Fibroblast of mammary gland (primary cell): ENCODE results near the gene MORF4L1.

ENCODE experiments used
- DNase-seq: peaks from one replicate; pipeline ENCODE4 v3.0.0-alpha.2; 2010; ENCODE audit warnings: low read depth
- H3K4me3 ChIP-seq: 2 replicates; pipeline ENCODE4 v1.5.1; 2011; ENCODE audit warnings: low read depth, mild to moderate bottlenecking, low read length, moderate library complexity; ENCODE audit not compliant: control insufficient read depth
- TF ChIP-seq, protein P1 (sequence below): conservative IDR thresholded peaks from 2 replicates; pipeline ENCODE4 v1.5.1; 2011; ENCODE audit warnings: low read depth, low read length, inconsistent platforms; ENCODE audit not compliant: control insufficient read depth, insufficient read depth

MORF4L1 gene

DNA sequence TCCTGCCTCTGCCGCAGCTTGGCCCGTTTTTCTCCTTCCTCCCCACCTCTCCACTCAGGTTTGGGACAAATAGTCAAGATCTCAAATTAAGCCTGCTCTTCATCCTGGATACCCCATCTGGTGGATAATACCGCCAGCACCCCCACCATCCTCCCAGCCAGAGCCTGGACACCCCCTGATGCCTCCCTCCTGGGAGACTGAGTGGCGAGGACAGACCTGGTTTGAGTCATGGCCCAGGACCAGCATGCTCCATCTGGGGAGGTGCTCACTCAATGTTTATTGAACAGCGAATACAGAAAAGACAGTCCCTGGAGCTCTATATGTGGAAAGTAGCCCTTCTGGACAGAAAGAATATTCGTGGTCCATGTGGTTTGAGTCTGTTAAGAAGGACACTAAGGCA, 48.8 kb downstream of the MORF4L1 start:
- TF ChIP-seq, protein P1, sequence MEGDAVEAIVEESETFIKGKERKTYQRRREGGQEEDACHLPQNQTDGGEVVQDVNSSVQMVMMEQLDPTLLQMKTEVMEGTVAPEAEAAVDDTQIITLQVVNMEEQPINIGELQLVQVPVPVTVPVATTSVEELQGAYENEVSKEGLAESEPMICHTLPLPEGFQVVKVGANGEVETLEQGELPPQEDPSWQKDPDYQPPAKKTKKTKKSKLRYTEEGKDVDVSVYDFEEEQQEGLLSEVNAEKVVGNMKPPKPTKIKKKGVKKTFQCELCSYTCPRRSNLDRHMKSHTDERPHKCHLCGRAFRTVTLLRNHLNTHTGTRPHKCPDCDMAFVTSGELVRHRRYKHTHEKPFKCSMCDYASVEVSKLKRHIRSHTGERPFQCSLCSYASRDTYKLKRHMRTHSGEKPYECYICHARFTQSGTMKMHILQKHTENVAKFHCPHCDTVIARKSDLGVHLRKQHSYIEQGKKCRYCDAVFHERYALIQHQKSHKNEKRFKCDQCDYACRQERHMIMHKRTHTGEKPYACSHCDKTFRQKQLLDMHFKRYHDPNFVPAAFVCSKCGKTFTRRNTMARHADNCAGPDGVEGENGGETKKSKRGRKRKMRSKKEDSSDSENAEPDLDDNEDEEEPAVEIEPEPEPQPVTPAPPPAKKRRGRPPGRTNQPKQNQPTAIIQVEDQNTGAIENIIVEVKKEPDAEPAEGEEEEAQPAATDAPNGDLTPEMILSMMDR: no peak
- no peak overlapping the region for H3K4me3 ChIP-seq
- no peak for DNase-seq

DNA sequence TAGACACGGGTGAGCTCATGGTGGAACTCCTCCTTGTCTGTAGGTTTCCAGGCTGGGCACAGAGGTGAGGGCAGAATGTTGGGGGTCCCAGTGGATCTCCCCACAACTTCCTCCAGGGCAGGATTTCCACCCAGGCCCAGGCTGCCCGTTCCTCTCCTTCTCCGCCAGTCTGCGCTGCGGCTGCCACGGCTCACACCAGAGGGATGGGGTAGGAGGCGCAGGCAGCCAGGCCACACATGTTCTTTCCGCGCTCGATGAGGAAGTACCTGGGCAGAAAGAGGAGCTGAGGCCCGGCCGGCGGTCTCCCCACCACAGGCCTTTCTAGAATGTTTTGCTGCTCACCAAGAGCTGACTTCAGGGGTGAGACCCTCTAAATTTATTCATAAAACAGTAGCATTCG, 49.2 kb downstream of the MORF4L1 start:
- H3K4me3 ChIP-seq: no peak overlapping the region
- no peak for DNase-seq
- TF ChIP-seq, protein P1: no peak

DNA sequence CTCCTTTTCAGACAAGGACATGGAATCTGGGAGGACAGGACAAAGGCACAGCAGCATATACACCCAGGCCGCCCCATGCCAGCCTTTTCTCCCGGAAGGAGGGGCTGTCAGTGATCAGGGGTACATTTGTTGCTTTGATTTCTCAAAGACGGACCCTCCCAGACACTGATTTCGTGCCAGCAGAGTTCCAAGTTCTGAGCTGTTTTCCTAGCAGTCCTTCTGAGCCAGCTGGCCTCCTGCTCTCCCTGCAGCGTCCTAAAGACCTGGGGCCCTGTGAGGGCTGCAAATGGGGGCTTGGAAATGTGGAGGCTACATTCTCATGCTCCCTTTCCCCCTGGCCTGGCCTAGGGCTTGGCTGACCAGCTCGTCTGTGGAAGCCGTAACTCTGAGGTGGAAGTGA, 49.8 kb downstream of the MORF4L1 start:
- H3K4me3 ChIP-seq: no peak overlapping the region
- no peak for DNase-seq
- TF ChIP-seq, protein P1: no peak

DNA sequence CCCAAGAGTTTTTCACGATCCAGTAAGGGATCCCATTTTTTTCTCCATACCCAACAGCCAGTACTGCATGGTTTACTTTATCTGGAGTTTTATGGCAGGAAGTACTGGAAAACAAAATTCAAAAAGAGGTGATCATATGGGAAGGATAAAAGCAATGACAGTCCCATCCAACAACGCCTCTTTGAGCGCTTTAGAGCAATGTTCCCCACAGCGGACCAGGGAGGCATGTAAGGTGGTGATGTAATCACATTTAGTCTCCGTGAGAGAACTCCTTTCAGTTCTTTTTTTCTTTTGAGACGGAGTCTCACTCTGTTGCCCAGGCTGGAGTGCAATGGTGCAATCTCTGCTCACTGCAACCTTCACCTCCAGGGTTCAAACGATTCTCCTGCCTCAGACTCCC, 50.3 kb downstream of the MORF4L1 start:
- TF ChIP-seq, protein P1: no peak
- DNase-seq: no peak
- H3K4me3 ChIP-seq: no peak overlapping the region

DNA sequence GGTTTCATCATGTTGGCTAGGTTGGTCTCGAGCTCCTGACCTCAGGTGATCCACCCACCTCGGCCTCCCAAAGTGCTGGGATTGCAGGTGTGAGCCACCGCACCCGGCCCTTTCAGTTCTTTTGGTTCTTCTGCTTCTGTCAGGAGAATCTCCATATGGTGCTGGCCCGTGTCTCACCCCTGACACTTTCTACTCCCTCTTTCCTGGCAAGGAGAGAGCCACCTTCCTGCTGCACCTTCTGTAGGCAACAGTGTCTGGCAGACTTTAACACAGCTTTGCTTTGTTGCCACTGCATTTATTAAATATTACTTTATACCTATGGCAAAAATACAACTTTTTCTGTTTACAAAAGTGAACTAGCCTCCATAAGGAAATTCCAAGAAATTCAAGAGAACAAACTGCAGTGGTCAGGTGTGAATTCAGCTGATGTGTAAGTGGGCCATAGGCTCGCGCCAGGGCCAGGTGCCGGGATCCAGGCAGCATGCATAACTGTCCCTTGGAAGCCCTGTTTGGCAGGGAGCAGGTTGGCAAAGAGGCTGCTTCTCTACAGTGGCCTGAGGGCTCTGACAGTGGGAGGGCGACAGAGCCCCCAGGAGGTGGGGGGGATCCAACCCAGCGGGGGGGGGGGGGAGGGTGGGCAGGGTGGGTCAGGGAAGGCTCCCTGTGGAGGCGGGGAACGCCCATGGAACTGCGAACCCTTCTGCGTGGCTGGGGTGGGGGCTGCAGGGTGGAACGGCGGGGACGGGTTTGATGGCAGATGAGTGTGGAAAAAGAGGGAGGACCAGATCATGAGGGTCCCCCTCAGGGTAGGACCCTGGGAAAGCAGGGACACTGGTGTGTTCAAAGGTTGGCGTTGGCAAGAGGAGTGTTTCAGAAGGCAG, 51.0 kb downstream of the MORF4L1 start:
- H3K4me3 ChIP-seq: no peak overlapping the region
- DNase-seq: no peak
- TF ChIP-seq, protein P1: no peak

DNA sequence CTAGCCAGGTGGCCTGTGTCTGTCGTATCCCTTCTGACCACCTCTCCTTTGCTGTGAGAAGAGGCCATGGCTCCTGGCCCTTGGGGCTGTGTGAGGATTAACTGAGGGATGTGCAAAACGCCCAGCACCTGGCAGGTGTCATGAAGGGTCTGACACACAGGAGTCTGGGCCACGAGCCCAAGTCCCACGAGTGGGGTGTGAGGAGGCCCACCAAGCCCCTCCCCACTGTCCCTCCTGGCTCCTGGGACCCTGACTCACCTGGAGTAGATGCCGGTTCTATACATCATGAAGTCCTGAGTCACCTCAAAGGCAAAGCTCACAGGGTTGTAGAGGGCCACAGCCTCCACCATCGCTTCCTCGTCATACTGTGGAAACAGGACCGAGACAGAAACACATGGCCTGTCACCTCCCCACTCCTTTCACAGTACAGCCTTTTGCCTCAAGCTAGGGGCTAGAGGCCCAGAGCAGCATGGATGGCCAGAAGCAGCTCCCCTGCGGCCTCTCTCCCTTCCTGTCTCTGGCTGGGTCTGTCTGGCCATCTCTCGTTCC, 52.5 kb downstream of the MORF4L1 start:
- no peak for DNase-seq
- TF ChIP-seq, protein P1: no peak
- H3K4me3 ChIP-seq: no peak overlapping the region
